Thyroid gland (tissue), 4 donors: ENCODE data around the gene SETMAR. TPM values are rescaled to one million over a fixed set of nuclear protein-coding genes. Genes with fewer than 3 reads are reported as not detected.

Experiments
- DNase-seq, 2 donors: peaks; one replicate each; pipeline ENCODE4 v3.0.0-alpha.2; 2019
- H3K27ac ChIP-seq, 3 donors: fragments of 200-600 bp; sonication (generic); 1 replicate in 2 of 3; 2 replicates in 1 of 3; pipeline ENCODE4 v1.5.1; 2016 to 2019; ENCODE audit warnings: mild to moderate bottlenecking in 1 of 3, moderate library complexity in 1 of 3
- H3K27me3 ChIP-seq: fragments of 200-600 bp; sonication (generic); one replicate; pipeline ENCODE4 v1.5.1; 2019
- H3K36me3 ChIP-seq, 2 donors: fragments of 200-600 bp; sonication (generic); one replicate each; pipeline ENCODE4 v1.5.1; 2016 to 2019
- H3K4me1 ChIP-seq, 2 donors: fragments of 200-600 bp; sonication (generic); one replicate each; pipeline ENCODE4 v1.5.1; 2017 to 2019
- H3K4me3 ChIP-seq, 3 donors: fragments of 200-600 bp; sonication (generic); replicated peaks in 1 of 3; 1 replicate in 2 of 3; 2 replicates in 1 of 3; pipeline ENCODE4 v1.5.1; 2016; ENCODE audit warnings: mild to moderate bottlenecking in 1 of 3
- H3K9me3 ChIP-seq: fragments of 200-600 bp; sonication (generic); one replicate; pipeline ENCODE4 v1.5.1; 2017
- CTCF ChIP-seq, 6 experiments: fragments of 200-600 bp in 3 of 6; fragments of 450-650 bp in 3 of 6; sonication (generic) in 3 of 6; IDR thresholded peaks; one replicate each; pipeline ENCODE4 v1.5.1; 2016 to 2019; ENCODE audit warnings: antibody characterized with exemption in 6 of 6, mild to moderate bottlenecking in 2 of 6, inconsistent platforms in 1 of 6, moderate library complexity in 1 of 6
- POLR2A ChIP-seq, 2 donors: fragments of 450-650 bp; IDR thresholded peaks; one replicate each; pipeline ENCODE4 v1.6.1; 2017; ENCODE audit warnings: antibody characterized with exemption in 2 of 2, mild to moderate bottlenecking in 2 of 2, moderate library complexity in 1 of 2
- WGBS, 2 donors: methylation state at CpG; one replicate each; pipeline ENCODE4 v1.1.5; 2017; 5-methylcytosine and 5-hydroxymethylcytosine counted together
- intact Hi-C: fragments of 100-400 bp; cut with DNase I; formaldehyde crosslinking; loops from one replicate; pipeline ENCODE4 v1.15.1; 2023
- total RNA-seq, 4 donors: library from RNA; depleted of rRNA; stranded (reverse); fragments of >200 nt; gene quantifications; one replicate each; pipeline ENCODE4 v1.2.3, GENCODE V29; 2016

Gene SETMAR
- total RNA-seq, 4 donors from 2014 or later = 33.4 to 36.7 (median 36.2) TPM

DNA sequence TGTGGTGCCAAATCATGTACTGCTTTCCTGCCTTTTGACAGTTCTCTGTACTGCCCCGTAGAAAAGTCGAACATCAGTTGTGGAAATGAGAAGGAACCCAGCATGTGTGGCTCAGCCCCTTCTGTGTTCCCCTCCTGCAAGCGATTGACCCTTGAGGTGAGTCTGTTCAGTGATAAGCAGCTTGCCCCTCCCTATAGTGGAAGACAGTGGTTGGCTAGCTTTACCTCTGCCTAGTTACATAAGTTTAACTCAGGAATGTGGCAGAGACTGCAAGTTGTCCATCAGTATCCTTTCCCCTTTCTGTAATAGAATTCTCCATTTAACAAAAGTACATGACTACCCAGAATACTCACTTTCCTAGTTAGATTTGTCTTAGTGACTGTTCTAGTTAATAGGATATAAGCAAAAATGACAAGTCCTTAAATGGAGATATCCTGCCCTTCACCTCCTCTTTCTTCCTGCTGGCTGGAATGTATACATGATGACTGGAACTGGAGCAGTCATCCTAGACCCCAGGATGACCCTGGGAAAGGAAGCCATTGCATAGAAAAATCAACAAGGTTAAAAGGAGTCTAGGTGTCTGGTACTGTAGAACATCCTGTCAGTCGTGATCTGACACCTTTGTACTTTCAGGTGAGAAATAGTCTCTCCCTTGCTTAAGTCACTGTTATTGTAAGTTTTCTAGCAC lies 10.6 kb downstream of the SETMAR start:
- H3K36me3 ChIP-seq = peaks cover 6 to 11% of the 10 kb centered on the region in 2 donors
- TF ChIP-seq POLR2A (IDR thresholded peaks at IDR 0.05) (no peak), CTCF (IDR thresholded peaks at IDR 0.05) (no peak)
- peaks cover 4 to 20% of the 10 kb centered on the region in 2 donors for H3K4me1 ChIP-seq
- intact Hi-C loops = no loop called here
- H3K27me3 ChIP-seq = no peaks in the 10 kb centered on the region
- no peak overlapping the region for H3K27ac ChIP-seq
- WGBS, 2 donors = 93 to 95% methylated on average over 4 of the region's 4 CpGs
- no peak overlapping the region for H3K4me3 ChIP-seq
- no peak for DNase-seq
- no peaks in the 10 kb centered on the region for H3K9me3 ChIP-seq

GRCh38 chr3:4314688-4315087 lies 11.5 kb downstream of the SETMAR start:
- WGBS, 2 donors = 88 to 94% methylated on average over 4 of the region's 4 CpGs
- no peak overlapping the region for H3K27ac ChIP-seq
- no peaks in the 10 kb centered on the region for H3K27me3 ChIP-seq
- H3K4me3 ChIP-seq = no peak overlapping the region
- no peak for TF ChIP-seq POLR2A (IDR thresholded peaks at IDR 0.05)
- no peak for TF ChIP-seq CTCF (IDR thresholded peaks at IDR 0.05)
- intact Hi-C loops = no loop called here
- H3K4me1 ChIP-seq = peaks cover 0 to 11% of the 10 kb centered on the region in 2 donors
- DNase-seq = no peak
- no peaks in the 10 kb centered on the region for H3K9me3 ChIP-seq
- H3K36me3 ChIP-seq = peaks cover 6 to 11% of the 10 kb centered on the region in 2 donors

GRCh38 chr3:4320096-4320911 lies 17.1 kb downstream of the SETMAR start:
- TF ChIP-seq CTCF (IDR thresholded peaks at IDR 0.05) = no peak
- TF ChIP-seq POLR2A (IDR thresholded peaks at IDR 0.05) = no peak
- intact Hi-C loops = no loop called here
- no peak overlapping the region for H3K27ac ChIP-seq

DNA sequence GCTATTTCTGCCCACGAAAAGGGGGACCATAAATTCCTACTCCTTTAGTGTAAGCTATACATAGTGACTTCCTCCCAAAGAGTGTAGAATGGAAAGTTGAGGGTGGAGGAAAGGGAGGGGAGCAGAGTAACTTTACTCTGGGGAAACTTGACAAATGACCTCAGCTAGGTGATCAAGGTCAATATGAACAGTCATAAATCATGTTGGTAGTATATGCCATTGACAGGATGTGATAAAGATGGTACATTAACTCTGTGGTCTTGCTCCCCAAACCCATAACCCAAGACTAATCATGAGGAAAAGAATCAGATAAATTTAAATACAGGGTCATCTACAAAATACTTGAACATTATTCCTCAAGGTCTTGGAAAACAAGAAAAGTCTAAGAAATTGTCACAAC lies 18.6 kb downstream of the SETMAR start:
- 91 to 93% methylated on average over 1 of the region's 1 CpG for WGBS, 2 donors
- peaks cover 3 to 5% of the 10 kb centered on the region in 2 donors for H3K36me3 ChIP-seq
- intact Hi-C loops = no loop called here
- DNase-seq = no peak
- no peak overlapping the region for H3K4me3 ChIP-seq
- H3K27me3 ChIP-seq = no peaks in the 10 kb centered on the region
- H3K4me1 ChIP-seq = peaks cover 0 to 3% of the 10 kb centered on the region in 2 donors
- no peak overlapping the region for H3K27ac ChIP-seq
- no peak for TF ChIP-seq CTCF (IDR thresholded peaks at IDR 0.05)
- TF ChIP-seq POLR2A (IDR thresholded peaks at IDR 0.05) = no peak
- H3K9me3 ChIP-seq = no peaks in the 10 kb centered on the region

More at GRCh38 chr3:4320096-4320911, 17.1 kb downstream of the SETMAR start:
- no peaks in the 10 kb centered on the region for H3K27me3 ChIP-seq
- no peaks in the 10 kb centered on the region for H3K9me3 ChIP-seq
- no peak for DNase-seq
- peaks cover 0 to 3% of the 10 kb centered on the region in 2 donors for H3K4me1 ChIP-seq
- H3K4me3 ChIP-seq = no peak overlapping the region
- peaks cover 6 to 11% of the 10 kb centered on the region in 2 donors for H3K36me3 ChIP-seq

DNA sequence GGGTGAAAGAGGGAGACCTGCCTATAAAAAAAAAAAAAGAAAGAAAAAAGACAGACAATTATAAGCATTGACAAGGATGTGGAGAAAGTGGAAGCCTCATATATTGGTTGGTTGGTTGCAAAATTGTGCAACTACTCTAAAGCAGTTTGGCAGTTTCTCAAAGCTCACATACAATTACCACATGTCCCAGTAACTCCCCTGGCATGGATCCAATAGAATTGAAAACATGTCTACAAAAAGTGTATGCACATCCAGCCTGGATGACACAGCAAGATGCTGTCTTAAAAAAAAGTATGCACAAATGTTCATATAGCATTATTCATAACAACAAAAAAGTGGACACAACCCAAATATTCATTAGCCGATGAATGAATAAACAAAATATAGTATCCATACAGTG lies 19.5 kb downstream of the SETMAR start:
- Histone ChIP-seq H3K9me3 (no peaks in the 10 kb centered on the region), H3K27me3 (no peaks in the 10 kb centered on the region), H3K36me3 (no peaks in the 10 kb centered on the region), H3K4me3 (no peak overlapping the region), H3K4me1 (peaks cover 0 to 3% of the 10 kb centered on the region in 2 donors), H3K27ac (no peak overlapping the region)
- intact Hi-C loops = no loop called here
- DNase-seq = no peak
- WGBS, 2 donors = 92 to 97% methylated on average over 1 of the region's 1 CpG
- no peak for TF ChIP-seq POLR2A (IDR thresholded peaks at IDR 0.05)
- no peak for TF ChIP-seq CTCF (IDR thresholded peaks at IDR 0.05)
